Sciatic nerve (tissue), 2 donors: ENCODE results near the gene NFAT5. TPM values are rescaled to one million over a fixed set of nuclear protein-coding genes. Genes with fewer than 3 reads are reported as not detected.

Source experiments
- ATAC-seq: fragments of 200-7000 bp; cut with Tn5 transposase; one replicate; pipeline ENCODE4 v1.9.1; 2020; ENCODE audit warnings: mild to moderate bottlenecking, moderate library complexity
- DNase-seq: peaks from one replicate; pipeline ENCODE4 v3.0.0-alpha.2; 2020; ENCODE audit warnings: low spot score
- intact Hi-C: fragments of 100-400 bp; cut with DNase I; formaldehyde crosslinking; loops from one replicate; pipeline ENCODE4 v1.14.2; 2022
- total RNA-seq: library from RNA; stranded (reverse); fragmentation: NEBNext Ultra II Directional; extraction: Animal tissue kit (Norgen Biotek cat#: 25700); gene quantifications from one replicate; pipeline ENCODE4 v1.2.1, GENCODE V29; 2021
- donor health status: DM: no; HTN: no; CAD: no.
- donor health status: DM: no; HTN: no; CAD: no.

The NFAT5 gene
- total RNA-seq, 1 donor from 2014 or later, result 87.0 TPM

- DNase-seq, result no peak
- no peak for ATAC-seq
- intact Hi-C loops, result no loop called here
Observed at GRCh38 chr16:69589434-69590269, 23.9 kb downstream of the NFAT5 start.

- intact Hi-C loops, result no loop called here
- DNase-seq, result no peak
- ATAC-seq, result no peak
Observed at GRCh38 chr16:69590590-69590989, 24.8 kb downstream of the NFAT5 start.

- ATAC-seq, result no peak
- intact Hi-C loops, result no loop called here
Observed at GRCh38 chr16:69593751-69594255, 28.0 kb downstream of the NFAT5 start.

GRCh38 chr16:69595127-69596036, 29.6 kb downstream of the NFAT5 start:
- ATAC-seq (no peak), DNase-seq (no peak)
- intact Hi-C loops, result no loop called here

More at GRCh38 chr16:69593751-69594255, 28.0 kb downstream of the NFAT5 start:
- no peak for DNase-seq

- no peak for ATAC-seq
- intact Hi-C loops, result no loop called here
Observed at GRCh38 chr16:69596801-69597200, 31.0 kb downstream of the NFAT5 start.

GRCh38 chr16:69598045-69598444, 32.3 kb downstream of the NFAT5 start:
- no peak for ATAC-seq
- no peak for DNase-seq
- intact Hi-C loops, result no loop called here

More at GRCh38 chr16:69596801-69597200, 31.0 kb downstream of the NFAT5 start:
- no peak for DNase-seq

GRCh38 chr16:69599731-69600130, 34.0 kb downstream of the NFAT5 start:
- intact Hi-C loops, result no loop called here
- ATAC-seq (no peak), DNase-seq (no peak)

- intact Hi-C loops, result no loop called here
- DNase-seq, result no peak
- no peak for ATAC-seq
Observed at GRCh38 chr16:69600202-69600601, 34.4 kb downstream of the NFAT5 start.

- intact Hi-C loops, result no loop called here
- ATAC-seq, result no peak
- no peak for DNase-seq
Observed at GRCh38 chr16:69601250-69601649, 35.5 kb downstream of the NFAT5 start.

GRCh38 chr16:69606985-69607384, 41.2 kb downstream of the NFAT5 start:
- intact Hi-C loops, result no loop called here
- no peak for ATAC-seq

GRCh38 chr16:69607674-69608073, 41.9 kb downstream of the NFAT5 start:
- intact Hi-C loops, result no loop called here
- ATAC-seq, result no peak

More at GRCh38 chr16:69606985-69607384, 41.2 kb downstream of the NFAT5 start:
- DNase-seq, result no peak

GRCh38 chr16:69610356-69610755, 44.6 kb downstream of the NFAT5 start:
- no peak for ATAC-seq
- no peak for DNase-seq
- intact Hi-C loops, result no loop called here

More at GRCh38 chr16:69607674-69608073, 41.9 kb downstream of the NFAT5 start:
- DNase-seq, result no peak

GRCh38 chr16:69611103-69611640, 45.4 kb downstream of the NFAT5 start:
- ATAC-seq, result no peak
- intact Hi-C loops, result no loop called here
- DNase-seq, result no peak

- no peak for ATAC-seq
Observed at GRCh38 chr16:69613378-69614154, 47.8 kb downstream of the NFAT5 start.

GRCh38 chr16:69615528-69615927, 49.8 kb downstream of the NFAT5 start:
- DNase-seq (no peak), ATAC-seq (no peak)
- intact Hi-C loops, result no loop called here

More at GRCh38 chr16:69613378-69614154, 47.8 kb downstream of the NFAT5 start:
- intact Hi-C loops, result no loop called here
- no peak for DNase-seq

- intact Hi-C loops, result no loop called here
- DNase-seq (no peak), ATAC-seq (no peak)
Observed at GRCh38 chr16:69616082-69616481, 50.3 kb downstream of the NFAT5 start.

- intact Hi-C loops, result no loop called here
- DNase-seq (no peak), ATAC-seq (peak; percentile 78)
Observed at GRCh38 chr16:69618307-69618706, 52.5 kb downstream of the NFAT5 start.

- intact Hi-C loops, result no loop called here
- DNase-seq (no peak), ATAC-seq (no peak)
Observed at GRCh38 chr16:69618721-69619120, 53.0 kb downstream of the NFAT5 start.

GRCh38 chr16:69619514-69619913, 53.7 kb downstream of the NFAT5 start:
- DNase-seq, result no peak
- intact Hi-C loops, result no loop called here
- ATAC-seq, result peak; percentile 26
